H1 (cell line): Measurements from ENCODE around the gene SPSB2. TPM values are rescaled to one million over a fixed set of nuclear protein-coding genes. Genes with fewer than 3 reads are reported as not detected.
A peak's percentile ranks its signal among the peaks of the same experiment; 100 is the strongest.

Source experiments
- BACH1 ChIP-seq: IDR thresholded peaks from 2 replicates; pipeline ENCODE4 v1.6.1; 2012; ENCODE audit warnings: low read length, improper control_type of control experiment
- BCL11A ChIP-seq, 2 experiments: IDR thresholded peaks; one replicate each; pipeline ENCODE4 v1.6.1; 2011; ENCODE audit warnings: low read depth in 2 of 2, low read length in 2 of 2, mild to moderate bottlenecking in 2 of 2
- CHD7 ChIP-seq: fragments of 300-600 bp; sonication (generic); IDR thresholded peaks from 2 replicates; pipeline ENCODE4 v1.7.1; 2012; ENCODE audit warnings: low read length, moderate library complexity, mild to moderate bottlenecking, inconsistent platforms; ENCODE audit not compliant: insufficient replicate concordance
- CREB1 ChIP-seq: IDR thresholded peaks from 2 replicates; pipeline ENCODE4 v1.6.1; 2012; ENCODE audit warnings: inconsistent platforms
- GABPA ChIP-seq: IDR thresholded peaks from 2 replicates; pipeline ENCODE4 v1.6.1; 2011; ENCODE audit warnings: mild to moderate bottlenecking, low read length, moderate library complexity, borderline replicate concordance; ENCODE audit not compliant: insufficient read depth
- KDM5A ChIP-seq: fragments of 200-600 bp; IDR thresholded peaks from 2 replicates; pipeline ENCODE4 v1.7.1; 2012; ENCODE audit warnings: mild to moderate bottlenecking, low read length, inconsistent platforms, mixed read lengths
- MAFK ChIP-seq: IDR thresholded peaks from 2 replicates; pipeline ENCODE4 v1.6.1; 2012; ENCODE audit warnings: low read depth, mild to moderate bottlenecking, improper control_type of control experiment, low read length
- POLR2AphosphoS5 ChIP-seq: IDR thresholded peaks from 2 replicates; pipeline ENCODE4 v1.6.1; 2011; ENCODE audit warnings: low read depth, low read length
- SAP30 ChIP-seq: fragments of 300-600 bp; sonication (generic); IDR thresholded peaks from 2 replicates; pipeline ENCODE4 v1.7.1; 2012; ENCODE audit warnings: low read length, moderate library complexity, mild to moderate bottlenecking, inconsistent platforms; ENCODE audit not compliant: insufficient read depth, insufficient replicate concordance
- SIX5 ChIP-seq: IDR thresholded peaks from 2 replicates; pipeline ENCODE4 v1.6.1; 2011; ENCODE audit warnings: mild to moderate bottlenecking, low read depth, low read length
- SUZ12 ChIP-seq: fragments of 200-600 bp; sonication (generic); IDR thresholded peaks from 2 replicates; pipeline ENCODE4 v1.6.1; 2012; ENCODE audit warnings: mild to moderate bottlenecking, inconsistent platforms, low read length, moderate library complexity, mixed read lengths
- polyA plus RNA-seq, 7 experiments: library from polyadenylated mRNA; depleted of rRNA in 3 of 7; stranded (reverse) in 5 of 7; unstranded in 2 of 7; fragments of >200 nt in 5 of 7; fragments of 200-250 nt in 2 of 7; gene quantifications; 1 replicate in 5 of 7; 2 replicates in 1 of 7; 4 replicates in 1 of 7; pipeline versions ENCODE4 v1.2.1 to v1.2.3, GENCODE V29; 2011 to 2013; ENCODE audit warnings: missing spikeins in 2 of 7, mixed read lengths in 2 of 7
- total RNA-seq: library from RNA; stranded (reverse); fragmentation: NEBNext Ultra II Directional; extraction: Animal tissue kit (Norgen Biotek cat#: 25700); gene quantifications from 2 replicates; pipeline ENCODE4 v1.2.1, GENCODE V29; 2021

Gene SPSB2
- total and polyA plus RNA-seq, 2 of the 8 experiments (the other 6 are each of a cell fraction or from before 2014, with no cell fraction given): 13.0 to 23.2 TPM

GRCh38 chr12:6851153-6851920 is 21.8 kb downstream of the SPSB2 start, which contains the start of gene CDCA3 (continued):
- TF ChIP-seq CHD7: no peak
- no peak for TF ChIP-seq GABPA
- TF ChIP-seq KDM5A: peak; percentile 80
- no peak for TF ChIP-seq MAFK
- peak; percentile 99 for TF ChIP-seq SAP30
- TF ChIP-seq SIX5: no peak
- no peak for TF ChIP-seq BCL11A (IDR thresholded peaks at IDR 0.05; ENCODE audit: low read depth in 2 of 2, low read length in 2 of 2)
- peak; percentile 85 for TF ChIP-seq CREB1
- no peak for TF ChIP-seq BACH1
- peak; percentile 68; the same call in 1 of the 2 replicates for TF ChIP-seq POLR2AphosphoS5
- no peak for TF ChIP-seq SUZ12
